HCT116 (cell line): Measurements from ENCODE around the gene MEGF6. TPM values are rescaled to one million over a fixed set of nuclear protein-coding genes. Genes with fewer than 3 reads are reported as not detected.

Experiments
- ATAC-seq: fragments of 200-7000 bp; cut with Tn5 transposase; 2 replicates; pipeline ENCODE4 v1.9.1; 2020; ENCODE audit warnings: mild to moderate bottlenecking, moderate library complexity
- BruUV-seq: library from RNA; stranded (reverse); fragments of 400-500 nt; replicated peaks from 2 replicates; lab custom pipeline; 2021; lab: Mats Ljungman, UMichigan
- CTCF ChIA-PET: fragments of 300-600 bp; sonication (Branson Sonifier 250); formaldehyde crosslinking; loops from one replicate; lab custom pipeline; 2021; ENCODE audit warnings: antibody characterized with exemption; lab: Charles Lee
- POLR2A ChIA-PET: fragments of 300-600, 350-600 bp; sonication (Branson Sonifier 250); formaldehyde crosslinking; loops from one replicate; lab custom pipeline; 2021; ENCODE audit warnings: antibody characterized with exemption; lab: Charles Lee
- RAD21 ChIA-PET, 2 experiments: fragments of 300-600 bp; sonication (Branson Sonifier 250); formaldehyde crosslinking; loops; one replicate each; lab custom pipeline; 2023; ENCODE audit warnings: low total read pairs in 2 of 2; ENCODE audit not compliant: uncharacterized antibody in 2 of 2, unreplicated experiment in 2 of 2, low non-redundant PET in 1 of 2; lab: Charles Lee
- DNase-seq: peaks from one replicate; pipeline ENCODE4 v3.0.0-alpha.2; 2010; ENCODE audit warnings: low read depth, low spot score
- H2AFZ ChIP-seq: fragments of 200-600 bp; shearing (Covaris generic), sonication (generic); 2 replicates; pipeline ENCODE4 v1.6.1; 2017; ENCODE audit warnings: low read depth, mixed run types, mixed read lengths, antibody characterized with exemption, low read length; ENCODE audit not compliant: poor library complexity, severe bottlenecking
- H3K27ac ChIP-seq: 2 replicates; pipeline ENCODE4 v1.5.1; 2012; ENCODE audit warnings: low read depth, low read length
- H3K27me3 ChIP-seq: fragments of 200-600 bp; sonication (generic); 2 replicates; pipeline ENCODE4 v1.6.1; 2016; ENCODE audit warnings: mixed run types, low read length, mixed read lengths; ENCODE audit not compliant: insufficient read depth
- H3K36me3 ChIP-seq, 2 experiments: fragments of 200-500 bp in 1 of 2; fragments of 200-600 bp in 1 of 2; sonication (Bioruptor generic) in 1 of 2; sonication (generic) in 1 of 2; 2 replicates each; pipeline versions ENCODE4 v1.5.1 to v1.6.1; 2014 to 2016; ENCODE audit warnings: low read length in 2 of 2, inconsistent platforms in 1 of 2, mixed read lengths in 1 of 2, mixed run types in 1 of 2; ENCODE audit not compliant: insufficient read depth in 2 of 2, control insufficient read depth in 1 of 2
- H3K4me1 ChIP-seq, 2 experiments: fragments of 200-600 bp in 1 of 2; sonication (generic) in 1 of 2; 2 replicates each; pipeline versions ENCODE4 v1.5.1 to v1.6.1; 2012 to 2017; ENCODE audit warnings: low read length in 2 of 2, inconsistent platforms in 1 of 2, mild to moderate bottlenecking in 1 of 2, mixed read lengths in 1 of 2, mixed run types in 1 of 2, moderate library complexity in 1 of 2; ENCODE audit not compliant: insufficient read depth in 2 of 2, control insufficient read depth in 1 of 2
- H3K4me2 ChIP-seq: fragments of 200-600 bp; sonication (generic); 2 replicates; pipeline ENCODE4 v1.6.1; 2017; ENCODE audit warnings: mixed run types, low read length, mixed read lengths
- H3K4me3 ChIP-seq, 2 experiments: fragments of 200-600 bp in 1 of 2; sonication (generic) in 1 of 2; replicated peaks in 1 of 2; 2 replicates each; pipeline ENCODE4 v1.5.1; 2011 to 2016; ENCODE audit warnings: low read length in 2 of 2, control low read depth in 1 of 2, low read depth in 1 of 2, mild to moderate bottlenecking in 1 of 2, mixed read lengths in 1 of 2, mixed run types in 1 of 2
- H3K79me2 ChIP-seq: fragments of 200-600 bp; sonication (generic); 2 replicates; pipeline ENCODE4 v1.6.1; 2017; ENCODE audit warnings: mild to moderate bottlenecking, mixed run types, low read length, moderate library complexity, mixed read lengths; ENCODE audit not compliant: insufficient read depth
- H3K9ac ChIP-seq: fragments of 200-600 bp; sonication (generic); 2 replicates; pipeline ENCODE4 v1.6.1; 2016; ENCODE audit warnings: low read length, mixed read lengths
- H3K9me2 ChIP-seq: fragments of 200-600 bp; sonication (generic), shearing (Covaris generic); 2 replicates; pipeline ENCODE4 v1.6.1; 2017; ENCODE audit warnings: mixed run types, mild to moderate bottlenecking, moderate library complexity; ENCODE audit not compliant: insufficient read depth
- H3K9me3 ChIP-seq, 2 experiments: fragments of 200-500 bp in 1 of 2; fragments of 200-600 bp in 1 of 2; sonication (Bioruptor generic) in 1 of 2; sonication (generic) in 1 of 2; 2 replicates each; pipeline ENCODE4 v1.6.1; 2014 to 2017; ENCODE audit warnings: low read length in 2 of 2, mixed read lengths in 2 of 2, inconsistent platforms in 1 of 2, low read depth in 1 of 2, mild to moderate bottlenecking in 1 of 2, mixed run types in 1 of 2, moderate library complexity in 1 of 2; ENCODE audit not compliant: control insufficient read depth in 1 of 2, insufficient read depth in 1 of 2
- H4K20me1 ChIP-seq: fragments of 200-600 bp; sonication (generic), shearing (Covaris generic); 2 replicates; pipeline ENCODE4 v1.6.1; 2017; ENCODE audit warnings: mixed run types, mild to moderate bottlenecking, moderate library complexity; ENCODE audit not compliant: insufficient read depth
- CBX3 ChIP-seq: IDR thresholded peaks from 2 replicates; pipeline ENCODE4 v1.6.1; 2012; ENCODE audit warnings: low read depth
- CEBPB ChIP-seq: IDR thresholded peaks from 2 replicates; pipeline ENCODE4 v1.6.1; 2012; ENCODE audit warnings: low read depth
- EGR1 ChIP-seq: IDR thresholded peaks from 2 replicates; pipeline ENCODE4 v1.6.1; 2012; ENCODE audit warnings: low read depth
- EZH2phosphoT487 ChIP-seq: fragments of 200-600 bp; IDR thresholded peaks from 2 replicates; pipeline ENCODE4 v1.6.1; 2018; ENCODE audit warnings: antibody characterized with exemption, borderline replicate concordance
- SRF ChIP-seq: IDR thresholded peaks from 2 replicates; pipeline ENCODE4 v1.6.1; 2012; ENCODE audit warnings: low read depth
- YY1 ChIP-seq: IDR thresholded peaks from 2 replicates; pipeline ENCODE4 v1.6.1; 2011; ENCODE audit warnings: low read length, low read depth, moderate library complexity, mild to moderate bottlenecking; ENCODE audit not compliant: insufficient replicate concordance; ENCODE audit errors: extremely low read depth
- ZFX ChIP-seq: fragments of 450-650 bp; IDR thresholded peaks from 2 replicates; pipeline ENCODE4 v1.6.1; 2017
- ZNF274 ChIP-seq: fragments of 200-500 bp; sonication (Bioruptor generic); IDR thresholded peaks from 2 replicates; pipeline ENCODE4 v1.6.1; 2014; ENCODE audit warnings: mild to moderate bottlenecking, low read depth, low read length, inconsistent platforms
- intact Hi-C: fragments of 100-400 bp; cut with micrococcal nuclease; formaldehyde crosslinking; loops from 2 replicates; pipeline ENCODE4 v1.10.0; 2022
- total RNA-seq: library from RNA; stranded (reverse); gene quantifications from one replicate; pipeline ENCODE4 v1.2.1, GENCODE V29; 2021; ENCODE audit not compliant: unreplicated experiment

The MEGF6 gene
- total RNA-seq, 1 experiment from 2014 or later: 47.6 TPM

DNA sequence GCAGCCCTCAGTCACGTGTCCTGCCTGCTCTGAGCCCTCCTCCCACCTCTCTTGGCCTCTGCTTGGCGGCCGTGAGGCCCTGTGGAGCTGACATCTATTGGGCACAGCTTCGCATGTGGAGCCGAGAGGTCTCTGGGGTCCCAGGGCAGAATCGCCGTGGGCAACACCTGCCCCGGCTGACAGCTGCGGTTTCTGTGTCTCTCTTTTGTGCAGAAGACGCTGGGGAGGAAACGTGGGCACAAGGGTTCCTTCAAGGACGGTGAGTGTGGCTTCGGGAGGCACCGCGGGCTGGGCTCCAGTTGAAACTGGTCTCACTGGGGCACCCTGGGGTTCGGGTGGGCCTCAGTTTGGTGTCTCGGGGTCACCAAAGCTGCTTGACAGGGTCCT lies 145.4 kb downstream of the MEGF6 start:
- no peak for ATAC-seq
- intact Hi-C loops: no loop called here
- no TSS peak for BruUV-seq

GRCh38 chr1:3465091-3465934 lies 146.0 kb downstream of the MEGF6 start:
- Histone ChIP-seq H3K4me3 (no peak overlapping the region), H3K4me1 (peaks cover 4 to 9% of the 10 kb centered on the region in 2 experiments), H3K9ac (no peak overlapping the region), H2AFZ (no peak overlapping the region), H3K36me3 (no peaks in the 10 kb centered on the region), H3K27me3 (no peaks in the 10 kb centered on the region), H4K20me1 (no peaks in the 10 kb centered on the region), H3K9me2 (no peaks in the 10 kb centered on the region), H3K27ac (no peak overlapping the region), H3K79me2 (no peaks in the 10 kb centered on the region; the same call in 1 of the 2 replicates), H3K4me2 (no peak overlapping the region), H3K9me3 (no peaks in the 10 kb centered on the region)
- ChIA-PET POLR2A (no interaction called here), CTCF (no interaction called here), RAD21 (no interaction called here)
- BruUV-seq: no TSS peak
- TF ChIP-seq ZNF274 (no peak), CEBPB (no peak)
- intact Hi-C loops: no loop called here
- DNase-seq (no peak), ATAC-seq (no peak)

More for the DNA sequence above, 145.4 kb downstream of the MEGF6 start:
- DNase-seq: no peak
- H4K20me1 ChIP-seq: no peaks in the 10 kb centered on the region
- no peak for TF ChIP-seq ZFX
- no peak for TF ChIP-seq SRF
- no peak for TF ChIP-seq CEBPB
- no peak for TF ChIP-seq EGR1
- TF ChIP-seq YY1: no peak
- TF ChIP-seq CBX3: no peak
- TF ChIP-seq EZH2phosphoT487: no peak
- ChIA-PET POLR2A (no interaction called here), RAD21 (no interaction called here), CTCF (no interaction called here)
- H3K27ac ChIP-seq: no peak overlapping the region
- H3K79me2 ChIP-seq: no peaks in the 10 kb centered on the region
- no peaks in the 10 kb centered on the region for H3K9me2 ChIP-seq
- H3K9me3 ChIP-seq: no peaks in the 10 kb centered on the region
- H3K4me2 ChIP-seq: no peak overlapping the region
- no peaks in the 10 kb centered on the region for H3K27me3 ChIP-seq
- no peaks in the 10 kb centered on the region for H3K36me3 ChIP-seq
- H3K9ac ChIP-seq: no peak overlapping the region
- H2AFZ ChIP-seq: no peak overlapping the region
- H3K4me1 ChIP-seq: peaks cover 0 to 6% of the 10 kb centered on the region in 2 experiments; a peak in 1 of 4 replicates
- no peak overlapping the region for H3K4me3 ChIP-seq
